Measurements from ENCODE around the gene MTUS2. TPM values are rescaled to one million over a fixed set of nuclear protein-coding genes. Genes with fewer than 3 reads are reported as not detected.

Gene MTUS2
- total RNA-seq, 1 experiment from 2014 or later: not detected

DNA sequence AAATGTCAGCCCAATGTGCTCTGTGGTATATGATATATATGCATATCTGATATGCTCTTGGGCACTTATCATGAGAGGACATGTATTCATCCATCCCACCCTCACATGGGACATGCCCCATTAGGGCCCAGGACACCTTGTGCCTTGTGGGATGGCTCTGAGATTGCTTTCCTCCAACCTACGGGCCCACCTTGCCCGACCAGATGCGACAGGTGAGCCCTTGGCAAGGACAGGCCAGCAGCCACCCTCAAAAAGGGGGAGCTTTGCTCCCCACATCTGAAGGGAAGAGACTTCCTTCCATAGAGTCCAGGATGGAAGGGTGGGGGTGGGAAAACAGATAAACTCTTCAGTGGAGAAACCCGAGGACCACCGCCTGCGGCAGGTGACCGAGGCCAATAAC, 716.7 kb downstream of the MTUS2 start:
- ChIA-PET POLR2A (ENCODE audit: unreplicated experiment) (interaction anchor here (0.6 kb wide), 1 partner anchor 188 kb away, joined by 5 read pairs; no protein-coding TSS in a partner anchor), CTCF (no interaction called here)
- Histone ChIP-seq H4K20me1 (ENCODE audit: low read length) (0 out of 2 replicates have a peak, but pooled peaks cover 4% of the 10 kb centered on the region), H3K9me3 (ENCODE audit: low read length) (no peaks in the 10 kb centered on the region), H3K9ac (ENCODE audit: low read length) (no peak overlapping the region), H3K4me2 (ENCODE audit: low read length) (no peak overlapping the region), H3K27ac (ENCODE audit: low read length) (no peak overlapping the region), H2AFZ (ENCODE audit: low read length) (no peak overlapping the region), H3K27me3 (ENCODE audit: low read length) (no peaks in the 10 kb centered on the region), H3K4me3 (ENCODE audit: low read length) (no peak overlapping the region), H3K9me2 (replicated peaks; ENCODE audit: low read length) (no peaks in the 10 kb centered on the region), H3K4me1 (ENCODE audit: insufficient read depth, low read length) (peaks cover 4% of the 10 kb centered on the region; the same call in 1 of the 2 replicates), H3F3A (ENCODE audit: low read length, unreplicated experiment) (no peaks in the 10 kb centered on the region), H3K36me3 (ENCODE audit: low read depth, low read length) (peaks cover 29% of the 10 kb centered on the region), H3K79me2 (ENCODE audit: low read length) (peaks cover 25% of the 10 kb centered on the region)
- no peak for TF ChIP-seq EZH2 (IDR thresholded peaks at IDR 0.05; ENCODE audit: low read length, unreplicated experiment)
- ATAC-seq: no peak
- intact Hi-C loops (cut with micrococcal nuclease): no loop called here
- BruUV-seq (replicated peaks): no TSS peak
- DNase-seq: no peak

DNA sequence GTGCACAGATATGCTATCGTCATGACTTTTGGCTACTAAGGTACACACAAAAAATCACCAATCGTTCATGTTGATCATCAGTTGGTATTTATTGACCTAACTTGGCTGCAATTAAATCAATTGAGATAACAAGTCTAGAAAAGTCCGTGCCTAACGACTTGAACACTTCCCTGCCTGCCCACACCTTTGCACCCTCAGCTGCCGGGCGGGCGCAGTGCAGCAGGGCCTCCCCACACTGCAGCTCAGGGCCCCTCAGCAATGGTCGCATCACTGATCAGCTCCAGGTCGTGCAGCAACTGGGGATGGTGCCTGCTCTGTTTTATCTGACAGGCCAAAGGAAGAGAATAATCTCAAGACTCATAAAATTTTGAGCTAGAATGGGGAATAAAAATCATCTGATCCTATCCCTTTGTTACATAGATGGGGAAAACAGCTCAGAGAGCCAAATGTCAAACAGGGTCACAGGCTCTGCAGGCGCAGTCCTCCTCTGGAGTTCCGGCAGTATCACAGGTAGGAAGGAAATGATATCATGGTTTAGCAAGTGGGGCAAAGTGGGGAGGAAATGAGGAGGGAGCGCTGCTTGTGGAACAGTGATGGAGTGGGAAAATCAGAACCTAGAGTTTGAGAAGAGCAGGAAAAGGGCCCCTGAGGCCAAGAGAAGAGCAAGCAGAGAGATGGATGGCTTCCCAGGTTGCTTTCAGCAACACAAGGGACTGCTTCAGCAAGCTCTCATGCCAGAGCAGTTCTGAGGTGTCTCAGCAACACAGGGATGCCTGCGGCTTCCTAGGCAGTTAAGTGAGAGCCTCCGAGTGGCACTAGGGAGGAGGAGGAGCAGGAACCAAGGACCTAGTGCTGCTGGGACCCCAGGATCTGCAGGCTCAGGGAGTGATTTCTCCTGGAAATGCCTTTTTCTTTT, 717.9 kb downstream of the MTUS2 start:
- H3K9me3 ChIP-seq (ENCODE audit: low read length): no peaks in the 10 kb centered on the region
- H3K36me3 ChIP-seq (ENCODE audit: low read depth, low read length): peaks cover 24% of the 10 kb centered on the region
- H3K27me3 ChIP-seq (ENCODE audit: low read length): no peaks in the 10 kb centered on the region
- intact Hi-C loops (cut with micrococcal nuclease): no loop called here
- no peak for DNase-seq
- H3K27ac ChIP-seq (ENCODE audit: low read length): no peak overlapping the region
- no peak overlapping the region for H3K4me3 ChIP-seq (ENCODE audit: low read length)
- no peaks in the 10 kb centered on the region for H3K9me2 ChIP-seq (replicated peaks; ENCODE audit: low read length)
- no peak for TF ChIP-seq EZH2phosphoT487 (IDR thresholded peaks at IDR 0.05; ENCODE audit: borderline replicate concordance, low read length)
- no peak for TF ChIP-seq EZH2 (IDR thresholded peaks at IDR 0.05; ENCODE audit: low read length, unreplicated experiment)
- TF ChIP-seq, protein P1, sequence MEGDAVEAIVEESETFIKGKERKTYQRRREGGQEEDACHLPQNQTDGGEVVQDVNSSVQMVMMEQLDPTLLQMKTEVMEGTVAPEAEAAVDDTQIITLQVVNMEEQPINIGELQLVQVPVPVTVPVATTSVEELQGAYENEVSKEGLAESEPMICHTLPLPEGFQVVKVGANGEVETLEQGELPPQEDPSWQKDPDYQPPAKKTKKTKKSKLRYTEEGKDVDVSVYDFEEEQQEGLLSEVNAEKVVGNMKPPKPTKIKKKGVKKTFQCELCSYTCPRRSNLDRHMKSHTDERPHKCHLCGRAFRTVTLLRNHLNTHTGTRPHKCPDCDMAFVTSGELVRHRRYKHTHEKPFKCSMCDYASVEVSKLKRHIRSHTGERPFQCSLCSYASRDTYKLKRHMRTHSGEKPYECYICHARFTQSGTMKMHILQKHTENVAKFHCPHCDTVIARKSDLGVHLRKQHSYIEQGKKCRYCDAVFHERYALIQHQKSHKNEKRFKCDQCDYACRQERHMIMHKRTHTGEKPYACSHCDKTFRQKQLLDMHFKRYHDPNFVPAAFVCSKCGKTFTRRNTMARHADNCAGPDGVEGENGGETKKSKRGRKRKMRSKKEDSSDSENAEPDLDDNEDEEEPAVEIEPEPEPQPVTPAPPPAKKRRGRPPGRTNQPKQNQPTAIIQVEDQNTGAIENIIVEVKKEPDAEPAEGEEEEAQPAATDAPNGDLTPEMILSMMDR (conservative IDR thresholded peaks at IDR 0.05; ENCODE audit: low read depth, low read length): no peak
- no TSS peak for BruUV-seq (replicated peaks)
- H3K79me2 ChIP-seq (ENCODE audit: low read length): peaks cover 30% of the 10 kb centered on the region
- no peaks in the 10 kb centered on the region for H3F3A ChIP-seq (ENCODE audit: low read length, unreplicated experiment)
- ChIA-PET CTCF (no interaction called here), POLR2A (ENCODE audit: unreplicated experiment) (no interaction called here)
- peaks cover 4% of the 10 kb centered on the region; the same call in 1 of the 2 replicates for H3K4me1 ChIP-seq (ENCODE audit: insufficient read depth, low read length)
- H2AFZ ChIP-seq (ENCODE audit: low read length): no peak overlapping the region
- ATAC-seq: no peak
- H4K20me1 ChIP-seq (ENCODE audit: low read length): 0 out of 2 replicates have a peak, but pooled peaks cover 4% of the 10 kb centered on the region
- no peak overlapping the region for H3K9ac ChIP-seq (ENCODE audit: low read length)
- no peak overlapping the region for H3K4me2 ChIP-seq (ENCODE audit: low read length)

DNA sequence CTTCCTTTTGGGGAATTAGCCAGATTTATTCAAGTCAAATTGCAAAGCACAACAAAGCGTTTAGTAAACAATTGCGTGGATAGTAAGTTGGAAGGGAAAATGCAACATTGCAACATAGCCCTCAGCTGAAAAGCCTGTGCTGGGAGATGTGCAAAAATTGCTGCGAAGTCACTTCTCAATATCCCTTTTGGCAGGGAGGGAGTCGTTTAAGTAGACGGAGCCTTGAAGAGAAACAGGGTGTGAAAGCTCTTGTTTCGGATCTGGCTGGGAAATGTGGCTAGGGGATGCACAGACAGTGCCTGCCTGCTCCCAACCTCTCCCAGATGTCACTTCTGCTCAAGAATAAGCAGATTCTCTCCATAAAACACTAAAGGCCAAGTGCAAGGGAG, 718.5 kb downstream of the MTUS2 start:
- Histone ChIP-seq H3K4me3 (ENCODE audit: low read length) (no peak overlapping the region), H3K9me3 (ENCODE audit: low read length) (no peaks in the 10 kb centered on the region), H3F3A (ENCODE audit: low read length, unreplicated experiment) (no peaks in the 10 kb centered on the region), H4K20me1 (ENCODE audit: low read length) (0 out of 2 replicates have a peak, but pooled peaks cover 4% of the 10 kb centered on the region), H3K79me2 (ENCODE audit: low read length) (peaks cover 37% of the 10 kb centered on the region), H2AFZ (ENCODE audit: low read length) (no peak overlapping the region), H3K27me3 (ENCODE audit: low read length) (no peaks in the 10 kb centered on the region), H3K27ac (ENCODE audit: low read length) (no peak overlapping the region), H3K4me2 (ENCODE audit: low read length) (no peak overlapping the region), H3K9ac (ENCODE audit: low read length) (no peak overlapping the region), H3K9me2 (replicated peaks; ENCODE audit: low read length) (no peaks in the 10 kb centered on the region), H3K36me3 (ENCODE audit: low read depth, low read length) (peaks cover 21% of the 10 kb centered on the region), H3K4me1 (ENCODE audit: insufficient read depth, low read length) (peaks cover 4% of the 10 kb centered on the region; the same call in 1 of the 2 replicates)
- no TSS peak for BruUV-seq (replicated peaks)
- intact Hi-C loops (cut with micrococcal nuclease): no loop called here
- CTCF ChIA-PET: no interaction called here
- no peak for TF ChIP-seq EZH2phosphoT487 (IDR thresholded peaks at IDR 0.05; ENCODE audit: borderline replicate concordance, low read length)
- TF ChIP-seq, protein P1 (conservative IDR thresholded peaks at IDR 0.05; ENCODE audit: low read depth, low read length): no peak
- no peak for TF ChIP-seq EZH2 (IDR thresholded peaks at IDR 0.05; ENCODE audit: low read length, unreplicated experiment)
- POLR2A ChIA-PET (ENCODE audit: unreplicated experiment): no interaction called here
- ATAC-seq: no peak
- no peak for DNase-seq
